HL-60 (cell line): ENCODE data around the gene STXBP1.
A peak's percentile ranks its signal among the peaks of the same experiment; 100 is the strongest.

Source experiments
- DNase-seq, 2 experiments: peaks; one replicate each; pipeline ENCODE4 v3.0.0-alpha.2; 2010 to 2020; ENCODE audit warnings: low read depth in 1 of 2, low spot score in 1 of 2
- H3K27ac ChIP-seq: fragments of 250-450 bp; sonication (Bioruptor Pico); replicated peaks from 2 replicates; pipeline ENCODE4 v1.5.1; 2020; ENCODE audit warnings: mild to moderate bottlenecking, moderate library complexity
- H3K27me3 ChIP-seq: fragments of 250-450 bp; sonication (Bioruptor Pico); 2 replicates; pipeline ENCODE4 v1.5.1; 2021; ENCODE audit warnings: mild to moderate bottlenecking, moderate library complexity; ENCODE audit not compliant: insufficient read depth, poor library complexity, severe bottlenecking
- H3K4me3 ChIP-seq: replicated peaks from 2 replicates; pipeline ENCODE4 v1.5.1; 2011; ENCODE audit warnings: mild to moderate bottlenecking, control low read depth, low read length; ENCODE audit not compliant: insufficient read depth
- GABPA ChIP-seq: IDR thresholded peaks from 2 replicates; pipeline ENCODE4 v1.6.1; 2012; ENCODE audit warnings: low read depth
- POLR2AphosphoS5 ChIP-seq: IDR thresholded peaks from 2 replicates; pipeline ENCODE4 v1.6.1; 2012; ENCODE audit warnings: low read depth
- SPI1 ChIP-seq: IDR thresholded peaks from 2 replicates; pipeline ENCODE4 v1.6.1; 2012; ENCODE audit warnings: low read depth, mild to moderate bottlenecking, borderline replicate concordance
- TF ChIP-seq, protein P1 (sequence below): IDR thresholded peaks from one replicate; pipeline ENCODE4 v1.5.1; 2011; ENCODE audit warnings: low read length, control low read depth, inconsistent platforms; ENCODE audit not compliant: insufficient read depth
- TF ChIP-seq, protein P2 (sequence below): IDR thresholded peaks from 2 replicates; pipeline ENCODE4 v1.6.1; 2012; ENCODE audit warnings: low read depth; ENCODE audit not compliant: insufficient replicate concordance

STXBP1 gene

DNA sequence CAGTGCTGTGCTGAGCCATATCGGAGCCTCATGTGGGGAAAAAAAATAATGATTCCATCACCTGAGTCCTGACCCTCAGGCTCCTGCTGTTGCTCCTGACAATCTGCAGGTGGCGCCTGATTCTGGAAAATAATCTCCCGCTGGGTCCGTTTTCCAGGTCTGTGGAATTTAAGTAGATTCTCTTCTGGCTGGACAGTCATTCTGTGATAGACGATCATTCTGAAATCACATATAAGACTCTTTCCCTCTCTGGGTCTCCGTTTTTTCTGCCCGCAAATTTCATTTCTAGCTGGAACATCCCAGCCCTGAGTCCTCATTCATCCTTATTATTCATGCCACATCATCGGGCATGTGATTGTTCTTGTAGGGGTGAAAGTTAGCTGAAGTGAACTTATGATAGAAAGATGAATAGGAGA lies 22.1 kb upstream of the STXBP1 start:
- Histone ChIP-seq H3K4me3 (no peak overlapping the region), H3K27ac (no peak overlapping the region), H3K27me3 (no peaks in the 10 kb centered on the region)
- TF ChIP-seq, protein P1, sequence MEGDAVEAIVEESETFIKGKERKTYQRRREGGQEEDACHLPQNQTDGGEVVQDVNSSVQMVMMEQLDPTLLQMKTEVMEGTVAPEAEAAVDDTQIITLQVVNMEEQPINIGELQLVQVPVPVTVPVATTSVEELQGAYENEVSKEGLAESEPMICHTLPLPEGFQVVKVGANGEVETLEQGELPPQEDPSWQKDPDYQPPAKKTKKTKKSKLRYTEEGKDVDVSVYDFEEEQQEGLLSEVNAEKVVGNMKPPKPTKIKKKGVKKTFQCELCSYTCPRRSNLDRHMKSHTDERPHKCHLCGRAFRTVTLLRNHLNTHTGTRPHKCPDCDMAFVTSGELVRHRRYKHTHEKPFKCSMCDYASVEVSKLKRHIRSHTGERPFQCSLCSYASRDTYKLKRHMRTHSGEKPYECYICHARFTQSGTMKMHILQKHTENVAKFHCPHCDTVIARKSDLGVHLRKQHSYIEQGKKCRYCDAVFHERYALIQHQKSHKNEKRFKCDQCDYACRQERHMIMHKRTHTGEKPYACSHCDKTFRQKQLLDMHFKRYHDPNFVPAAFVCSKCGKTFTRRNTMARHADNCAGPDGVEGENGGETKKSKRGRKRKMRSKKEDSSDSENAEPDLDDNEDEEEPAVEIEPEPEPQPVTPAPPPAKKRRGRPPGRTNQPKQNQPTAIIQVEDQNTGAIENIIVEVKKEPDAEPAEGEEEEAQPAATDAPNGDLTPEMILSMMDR, result peak; percentile 59
- TF ChIP-seq, protein P2, sequence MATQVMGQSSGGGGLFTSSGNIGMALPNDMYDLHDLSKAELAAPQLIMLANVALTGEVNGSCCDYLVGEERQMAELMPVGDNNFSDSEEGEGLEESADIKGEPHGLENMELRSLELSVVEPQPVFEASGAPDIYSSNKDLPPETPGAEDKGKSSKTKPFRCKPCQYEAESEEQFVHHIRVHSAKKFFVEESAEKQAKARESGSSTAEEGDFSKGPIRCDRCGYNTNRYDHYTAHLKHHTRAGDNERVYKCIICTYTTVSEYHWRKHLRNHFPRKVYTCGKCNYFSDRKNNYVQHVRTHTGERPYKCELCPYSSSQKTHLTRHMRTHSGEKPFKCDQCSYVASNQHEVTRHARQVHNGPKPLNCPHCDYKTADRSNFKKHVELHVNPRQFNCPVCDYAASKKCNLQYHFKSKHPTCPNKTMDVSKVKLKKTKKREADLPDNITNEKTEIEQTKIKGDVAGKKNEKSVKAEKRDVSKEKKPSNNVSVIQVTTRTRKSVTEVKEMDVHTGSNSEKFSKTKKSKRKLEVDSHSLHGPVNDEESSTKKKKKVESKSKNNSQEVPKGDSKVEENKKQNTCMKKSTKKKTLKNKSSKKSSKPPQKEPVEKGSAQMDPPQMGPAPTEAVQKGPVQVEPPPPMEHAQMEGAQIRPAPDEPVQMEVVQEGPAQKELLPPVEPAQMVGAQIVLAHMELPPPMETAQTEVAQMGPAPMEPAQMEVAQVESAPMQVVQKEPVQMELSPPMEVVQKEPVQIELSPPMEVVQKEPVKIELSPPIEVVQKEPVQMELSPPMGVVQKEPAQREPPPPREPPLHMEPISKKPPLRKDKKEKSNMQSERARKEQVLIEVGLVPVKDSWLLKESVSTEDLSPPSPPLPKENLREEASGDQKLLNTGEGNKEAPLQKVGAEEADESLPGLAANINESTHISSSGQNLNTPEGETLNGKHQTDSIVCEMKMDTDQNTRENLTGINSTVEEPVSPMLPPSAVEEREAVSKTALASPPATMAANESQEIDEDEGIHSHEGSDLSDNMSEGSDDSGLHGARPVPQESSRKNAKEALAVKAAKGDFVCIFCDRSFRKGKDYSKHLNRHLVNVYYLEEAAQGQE, result no peak
- no peak for TF ChIP-seq GABPA
- no peak for TF ChIP-seq SPI1
- TF ChIP-seq POLR2AphosphoS5, result no peak
- peak in 1 of 2 experiments; percentile 51 for DNase-seq

DNA sequence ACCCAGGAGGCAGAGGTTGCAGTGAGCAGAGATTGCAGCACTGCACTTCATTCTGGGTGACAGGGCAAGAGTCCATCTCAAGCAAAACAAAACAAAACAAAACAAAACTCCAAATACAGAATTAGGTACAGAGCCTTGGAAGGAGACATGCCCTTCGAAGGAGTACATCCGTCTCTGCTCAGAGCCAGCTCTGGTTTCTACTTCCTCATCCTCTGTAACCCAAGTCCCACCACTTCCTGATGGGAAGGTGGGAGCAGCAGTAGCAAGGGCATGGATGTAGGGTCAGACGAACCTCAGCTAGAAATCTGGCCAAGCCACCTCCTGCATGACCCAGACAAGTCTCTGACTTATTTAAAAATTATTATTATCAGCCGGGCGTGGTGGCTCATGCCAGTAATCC lies 16.5 kb upstream of the STXBP1 start:
- no peak overlapping the region for H3K4me3 ChIP-seq
- DNase-seq, result peak in 1 of 2 experiments; percentile 43
- H3K27ac ChIP-seq, result no peak overlapping the region
- H3K27me3 ChIP-seq, result no peaks in the 10 kb centered on the region
- peak; percentile 46; the same call in 1 of the 2 replicates for TF ChIP-seq SPI1
- TF ChIP-seq GABPA, result no peak

DNA sequence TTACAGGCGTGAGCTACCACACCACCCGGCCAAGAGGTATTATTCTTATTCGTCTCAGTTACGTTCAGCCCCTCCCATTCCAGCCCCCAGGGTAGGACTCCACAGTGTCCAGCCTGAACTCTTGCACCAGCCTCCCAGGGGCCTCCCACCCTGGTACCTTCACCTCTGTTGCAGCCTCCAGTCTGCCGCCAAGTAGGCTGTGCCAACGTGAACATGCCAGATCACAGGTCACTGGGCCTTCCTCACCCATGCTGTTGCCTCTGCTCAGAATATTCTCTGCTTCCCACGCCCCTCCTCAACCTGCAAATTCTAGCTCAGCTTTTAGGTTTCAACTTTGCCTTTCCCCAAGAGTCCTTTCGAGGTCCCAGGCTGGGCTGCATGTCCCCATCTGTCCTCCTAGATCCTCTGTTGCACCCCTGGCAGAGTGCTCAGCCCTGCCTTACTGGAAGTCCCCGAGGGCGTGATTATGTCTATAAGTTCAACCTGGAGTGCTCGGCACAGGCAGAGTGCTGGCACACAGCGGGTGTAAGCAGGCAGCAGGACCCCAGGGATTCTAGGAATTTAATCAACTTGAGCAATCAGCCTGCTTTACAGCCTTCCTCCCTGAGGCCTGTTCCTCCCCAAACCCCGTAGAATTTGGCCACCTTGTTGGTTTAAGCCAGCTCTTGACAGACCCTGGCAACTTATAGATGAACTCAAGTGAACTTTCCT lies 13.1 kb upstream of the STXBP1 start:
- DNase-seq, result no peak
- TF ChIP-seq GABPA, result no peak
- TF ChIP-seq, protein P1, result no peak
- no peak for TF ChIP-seq SPI1
- TF ChIP-seq POLR2AphosphoS5, result no peak
- TF ChIP-seq, protein P2, result no peak
- no peak overlapping the region for H3K27ac ChIP-seq
- H3K27me3 ChIP-seq, result no peaks in the 10 kb centered on the region
- no peak overlapping the region for H3K4me3 ChIP-seq

DNA sequence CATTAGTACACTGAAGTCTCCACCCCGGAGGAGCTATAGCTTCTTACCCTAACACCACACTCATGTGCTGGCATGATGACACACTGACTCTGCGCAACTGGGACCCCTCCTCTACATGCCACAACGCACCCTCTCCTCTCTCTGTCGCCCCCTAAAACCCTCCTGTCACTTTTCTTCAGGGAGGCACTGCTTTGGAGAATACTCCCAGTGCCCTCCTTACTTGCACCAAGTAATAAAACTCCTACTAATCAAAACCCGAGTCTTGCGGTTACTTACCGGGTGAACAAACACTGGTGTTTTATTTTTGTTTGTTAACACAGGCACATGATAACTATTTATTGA lies 12.6 kb upstream of the STXBP1 start:
- TF ChIP-seq POLR2AphosphoS5 (no peak), SPI1 (no peak), GABPA (no peak)
- TF ChIP-seq, protein P2, result no peak
- TF ChIP-seq, protein P1, result no peak
- Histone ChIP-seq H3K27me3 (no peaks in the 10 kb centered on the region), H3K4me3 (no peak overlapping the region), H3K27ac (no peak overlapping the region)
- no peak for DNase-seq
